Stimulated activated CD4-positive, alpha-beta T cell treated with anti-CD3 and anti-CD28 coated beads, Interleukin-4, amount 100 ng/mL, for 1 hour (primary cell): ENCODE data around the gene ELOVL7.
"Not testable (repeated sequence)": the region's sequence is repeated elsewhere in the genome, so short reads cannot be mapped to it uniquely, and the experiment has no call there.

Experiments used
- DNase-seq: peaks from one replicate; pipeline ENCODE4 v3.0.0-alpha.2; 2020

The ELOVL7 gene

GRCh38 chr5:60792438-60792837 lies 51.6 kb downstream of the ELOVL7 start:
- DNase-seq, result no peak

- DNase-seq, result no peak
Measured at GRCh38 chr5:60789551-60789950, 54.5 kb downstream of the ELOVL7 start.

GRCh38 chr5:60788863-60789513 lies 55.1 kb downstream of the ELOVL7 start:
- DNase-seq, result no peak

- no peak for DNase-seq
Measured at GRCh38 chr5:60779466-60779865, 64.6 kb downstream of the ELOVL7 start.

- no peak for DNase-seq
Measured at GRCh38 chr5:60776343-60776742, 67.7 kb downstream of the ELOVL7 start.

- DNase-seq, result no peak
Measured at GRCh38 chr5:60765019-60765709, 78.9 kb downstream of the ELOVL7 start.

- DNase-seq, result no peak
Measured at GRCh38 chr5:60763061-60763460, 81.0 kb downstream of the ELOVL7 start.

- DNase-seq, result no peak
Measured at GRCh38 chr5:60754495-60754894, 89.6 kb downstream of the ELOVL7 start.

- no peak for DNase-seq
Measured at GRCh38 chr5:60744682-60745081, 99.4 kb downstream of the ELOVL7 start.

GRCh38 chr5:60743511-60744314 lies 100.4 kb downstream of the ELOVL7 start:
- no peak for DNase-seq

- DNase-seq, result no peak
Measured at GRCh38 chr5:60740322-60740721, 103.7 kb downstream of the ELOVL7 start.

GRCh38 chr5:60738933-60739332 lies 105.1 kb downstream of the ELOVL7 start:
- DNase-seq, result no peak

GRCh38 chr5:60738461-60738860 lies 105.6 kb downstream of the ELOVL7 start:
- DNase-seq, result no peak

GRCh38 chr5:60730858-60731257 lies 113.2 kb downstream of the ELOVL7 start:
- not testable (repeated sequence) for DNase-seq

- no peak for DNase-seq
Measured at GRCh38 chr5:60727033-60727679, 116.9 kb downstream of the ELOVL7 start.

GRCh38 chr5:60724126-60724525 lies 119.9 kb downstream of the ELOVL7 start:
- no peak for DNase-seq

GRCh38 chr5:60722416-60722815 lies 121.7 kb downstream of the ELOVL7 start:
- DNase-seq, result no peak

- DNase-seq, result no peak
Measured at GRCh38 chr5:60719329-60719728, 124.7 kb downstream of the ELOVL7 start.

- no peak for DNase-seq
Measured at GRCh38 chr5:60718166-60718892, 125.7 kb downstream of the ELOVL7 start.

GRCh38 chr5:60715201-60715928 lies 128.7 kb downstream of the ELOVL7 start:
- not testable (repeated sequence) for DNase-seq

- no peak for DNase-seq
Measured at GRCh38 chr5:60712950-60713349, 131.1 kb downstream of the ELOVL7 start.

- DNase-seq, result not testable (repeated sequence)
Measured at GRCh38 chr5:60711892-60712291, 132.2 kb downstream of the ELOVL7 start.
